Colonic mucosa (tissue), 4 donors: Measurements from ENCODE around the gene FAM234B. TPM values are rescaled to one million over a fixed set of nuclear protein-coding genes. Genes with fewer than 3 reads are reported as not detected.
"Not testable (repeated sequence)": the region's sequence is repeated elsewhere in the genome, so short reads cannot be mapped to it uniquely, and the experiment has no call there.

ENCODE experiments used
- DNase-seq: peaks from one replicate; pipeline ENCODE4 v3.0.0-alpha.2; 2020
- H3K27ac ChIP-seq: fragments of 200-600 bp; one replicate; pipeline ENCODE4 v1.8.0; 2021
- H3K27me3 ChIP-seq: fragments of 200-600 bp; one replicate; pipeline ENCODE4 v1.8.0; 2021
- H3K36me3 ChIP-seq: fragments of 200-600 bp; one replicate; pipeline ENCODE4 v1.8.0; 2021
- H3K4me1 ChIP-seq: fragments of 200-600 bp; one replicate; pipeline ENCODE4 v1.8.0; 2021; ENCODE audit warnings: mild to moderate bottlenecking
- H3K4me3 ChIP-seq: fragments of 200-600 bp; one replicate; pipeline ENCODE4 v1.8.0; 2021
- H3K9ac ChIP-seq, 2 donors: one replicate each; pipeline ENCODE4 v1.7.0; 2013; ENCODE audit warnings: control low read depth in 2 of 2, low read depth in 2 of 2, low read length in 2 of 2
- H3K9me3 ChIP-seq: fragments of 200-600 bp; one replicate; pipeline ENCODE4 v1.8.0; 2021
- intact Hi-C: fragments of 100-400 bp; cut with DNase I; formaldehyde crosslinking; loops from one replicate; pipeline ENCODE4 v1.14.1; 2022
- total RNA-seq, 2 donors: library from RNA; stranded (reverse); fragmentation: NEBNext Ultra II Directional in 1 of 2; extraction: Animal tissue kit (Norgen Biotek cat#: 25700) in 1 of 2; gene quantifications; one replicate each; pipeline ENCODE4 v1.2.1, GENCODE V29; 2021
- TF ChIP-seq, protein P1 (sequence below): fragments of 200-600 bp; IDR thresholded peaks from one replicate; pipeline ENCODE4 v1.8.0; 2022; ENCODE audit warnings: antibody characterized with exemption, mild to moderate bottlenecking
- donor health status: healthy.
- donor health status: DM: no; HTN: no; CAD: no.
- donor health status: DM: no; HTN: no; CAD: no.

Gene FAM234B
- total RNA-seq, 2 donors from 2014 or later: 1.5 to 2.0 TPM

- H3K4me1 ChIP-seq: no peaks in the 10 kb centered on the region
- intact Hi-C loops: no loop called here
- H3K36me3 ChIP-seq: no peaks in the 10 kb centered on the region
- no peak overlapping the region for H3K27ac ChIP-seq
- H3K9ac ChIP-seq: no peak overlapping the region
- no peaks in the 10 kb centered on the region for H3K9me3 ChIP-seq
- TF ChIP-seq, protein P1, sequence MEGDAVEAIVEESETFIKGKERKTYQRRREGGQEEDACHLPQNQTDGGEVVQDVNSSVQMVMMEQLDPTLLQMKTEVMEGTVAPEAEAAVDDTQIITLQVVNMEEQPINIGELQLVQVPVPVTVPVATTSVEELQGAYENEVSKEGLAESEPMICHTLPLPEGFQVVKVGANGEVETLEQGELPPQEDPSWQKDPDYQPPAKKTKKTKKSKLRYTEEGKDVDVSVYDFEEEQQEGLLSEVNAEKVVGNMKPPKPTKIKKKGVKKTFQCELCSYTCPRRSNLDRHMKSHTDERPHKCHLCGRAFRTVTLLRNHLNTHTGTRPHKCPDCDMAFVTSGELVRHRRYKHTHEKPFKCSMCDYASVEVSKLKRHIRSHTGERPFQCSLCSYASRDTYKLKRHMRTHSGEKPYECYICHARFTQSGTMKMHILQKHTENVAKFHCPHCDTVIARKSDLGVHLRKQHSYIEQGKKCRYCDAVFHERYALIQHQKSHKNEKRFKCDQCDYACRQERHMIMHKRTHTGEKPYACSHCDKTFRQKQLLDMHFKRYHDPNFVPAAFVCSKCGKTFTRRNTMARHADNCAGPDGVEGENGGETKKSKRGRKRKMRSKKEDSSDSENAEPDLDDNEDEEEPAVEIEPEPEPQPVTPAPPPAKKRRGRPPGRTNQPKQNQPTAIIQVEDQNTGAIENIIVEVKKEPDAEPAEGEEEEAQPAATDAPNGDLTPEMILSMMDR: no peak
- DNase-seq: no peak
- no peak overlapping the region for H3K4me3 ChIP-seq
- no peaks in the 10 kb centered on the region for H3K27me3 ChIP-seq
These were observed 35.3 kb downstream of the FAM234B start for GRCh38 chr12:13079440-13079906.

DNA sequence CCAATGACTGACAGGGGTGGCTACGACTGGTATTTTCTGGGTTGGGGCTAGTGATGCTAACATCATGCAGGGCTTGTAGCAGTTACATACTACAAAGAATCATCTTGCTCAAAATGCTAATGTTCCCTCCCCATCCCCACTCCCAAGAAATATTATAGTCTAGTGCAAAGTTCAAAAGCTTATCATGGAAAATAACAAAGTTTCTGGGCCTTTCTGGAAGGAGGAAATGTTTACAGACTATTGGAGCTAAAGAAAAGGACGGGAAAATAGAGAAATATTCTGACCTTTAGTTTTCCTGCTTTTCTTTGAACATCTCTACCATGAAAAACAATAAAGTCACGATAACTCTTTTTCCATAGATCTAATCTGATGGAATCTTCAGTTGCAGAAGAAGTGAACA, 36.1 kb downstream of the FAM234B start:
- no peaks in the 10 kb centered on the region for H3K9me3 ChIP-seq
- no peaks in the 10 kb centered on the region for H3K27me3 ChIP-seq
- no peak overlapping the region for H3K9ac ChIP-seq
- no peak overlapping the region for H3K4me3 ChIP-seq
- H3K27ac ChIP-seq: no peak overlapping the region
- intact Hi-C loops: no loop called here
- TF ChIP-seq, protein P1: no peak
- no peak for DNase-seq
- H3K4me1 ChIP-seq: no peaks in the 10 kb centered on the region
- H3K36me3 ChIP-seq: no peaks in the 10 kb centered on the region

DNA sequence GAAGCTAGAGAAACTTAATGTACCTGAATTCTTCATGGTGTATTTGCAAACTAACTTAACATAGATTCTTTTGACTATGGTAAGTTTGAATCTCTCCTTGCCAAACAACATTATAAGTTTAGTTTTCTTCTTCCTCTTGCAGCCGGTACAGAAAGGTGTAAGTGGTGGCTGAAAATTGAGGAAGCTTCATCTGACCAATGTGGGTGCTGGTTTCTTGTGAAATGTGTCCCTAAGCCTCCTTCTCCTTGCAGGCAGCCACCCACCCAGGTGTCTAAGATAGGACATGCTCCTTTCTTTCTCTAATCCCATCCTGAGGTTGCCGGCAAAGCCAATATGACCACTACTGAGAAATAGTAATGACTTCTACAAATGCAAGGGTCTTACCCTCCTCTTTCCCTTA, 38.7 kb downstream of the FAM234B start:
- intact Hi-C loops: no loop called here

GRCh38 chr12:13083638-13084037, 39.5 kb downstream of the FAM234B start:
- H3K4me1 ChIP-seq, H3K9ac ChIP-seq, DNase-seq, H3K4me3 ChIP-seq, H3K27ac ChIP-seq, H3K36me3 ChIP-seq, H3K9me3 ChIP-seq, intact Hi-C loops, H3K27me3 ChIP-seq: not testable (repeated sequence)

More for the DNA sequence above, 38.7 kb downstream of the FAM234B start:
- H3K36me3 ChIP-seq: no peaks in the 10 kb centered on the region
- H3K4me3 ChIP-seq: no peak overlapping the region
- H3K9me3 ChIP-seq: no peaks in the 10 kb centered on the region
- no peak overlapping the region for H3K27ac ChIP-seq
- no peak for DNase-seq
- no peak overlapping the region for H3K9ac ChIP-seq
- H3K27me3 ChIP-seq: no peaks in the 10 kb centered on the region
- H3K4me1 ChIP-seq: no peaks in the 10 kb centered on the region
- TF ChIP-seq, protein P1: no peak

- no peaks in the 10 kb centered on the region for H3K36me3 ChIP-seq
- no peaks in the 10 kb centered on the region for H3K9me3 ChIP-seq
- no peaks in the 10 kb centered on the region for H3K27me3 ChIP-seq
- H3K27ac ChIP-seq: no peak overlapping the region
- no peak overlapping the region for H3K4me3 ChIP-seq
- no peak for DNase-seq
- no peaks in the 10 kb centered on the region for H3K4me1 ChIP-seq
- no peak overlapping the region for H3K9ac ChIP-seq
- intact Hi-C loops: no loop called here
- TF ChIP-seq, protein P1: no peak
These were observed 40.9 kb downstream of the FAM234B start for GRCh38 chr12:13084898-13085640.

GRCh38 chr12:13085968-13086686, 41.9 kb downstream of the FAM234B start:
- no peaks in the 10 kb centered on the region for H3K36me3 ChIP-seq
- H3K27ac ChIP-seq: no peak overlapping the region
- H3K4me3 ChIP-seq: no peak overlapping the region
- intact Hi-C loops: no loop called here
- H3K4me1 ChIP-seq: no peaks in the 10 kb centered on the region
- H3K9me3 ChIP-seq: no peaks in the 10 kb centered on the region
- TF ChIP-seq, protein P1: no peak
- H3K27me3 ChIP-seq: no peaks in the 10 kb centered on the region
- DNase-seq: no peak
- no peak overlapping the region for H3K9ac ChIP-seq
